Measurements from ENCODE around the gene FOXO4.
A peak's percentile ranks its signal among the peaks of the same experiment; 100 is the strongest.
"Not testable (repeated sequence)": the region's sequence is repeated elsewhere in the genome, so short reads cannot be mapped to it uniquely, and the experiment has no call there.

FOXO4 gene, protein sequence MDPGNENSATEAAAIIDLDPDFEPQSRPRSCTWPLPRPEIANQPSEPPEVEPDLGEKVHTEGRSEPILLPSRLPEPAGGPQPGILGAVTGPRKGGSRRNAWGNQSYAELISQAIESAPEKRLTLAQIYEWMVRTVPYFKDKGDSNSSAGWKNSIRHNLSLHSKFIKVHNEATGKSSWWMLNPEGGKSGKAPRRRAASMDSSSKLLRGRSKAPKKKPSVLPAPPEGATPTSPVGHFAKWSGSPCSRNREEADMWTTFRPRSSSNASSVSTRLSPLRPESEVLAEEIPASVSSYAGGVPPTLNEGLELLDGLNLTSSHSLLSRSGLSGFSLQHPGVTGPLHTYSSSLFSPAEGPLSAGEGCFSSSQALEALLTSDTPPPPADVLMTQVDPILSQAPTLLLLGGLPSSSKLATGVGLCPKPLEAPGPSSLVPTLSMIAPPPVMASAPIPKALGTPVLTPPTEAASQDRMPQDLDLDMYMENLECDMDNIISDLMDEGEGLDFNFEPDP

DNA sequence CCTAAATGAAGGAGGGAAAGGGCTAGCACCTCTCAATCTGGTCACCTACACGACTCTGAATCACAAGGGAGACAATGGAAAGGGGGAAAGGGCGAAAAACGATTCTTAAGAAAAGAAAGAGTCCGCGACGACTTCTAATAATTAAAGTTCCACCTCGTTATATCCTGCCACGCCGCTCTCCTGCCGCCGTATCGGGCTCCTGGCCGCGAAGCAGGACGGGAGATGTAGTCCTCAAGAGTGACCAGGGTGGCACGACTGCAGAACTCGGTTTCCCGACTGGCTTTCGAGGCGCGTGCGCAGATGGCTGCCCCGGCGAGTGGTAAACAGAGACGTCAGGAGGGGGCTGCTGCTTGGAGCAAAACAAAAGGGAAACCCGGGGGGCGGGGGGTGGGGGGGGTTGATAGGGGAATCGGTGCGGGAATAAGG lies at the start of gene FOXO4:
Gene FOXO4 (plus strand): TSS at position 297 of the 426 bp plus-strand sequence. CDS start 678 bp downstream, outside the sequence.
- H3K27me3 ChIP-seq = no peaks in the 10 kb centered on the region
- H3K4me1 ChIP-seq (ENCODE audit: control insufficient read depth in 1 of 2, insufficient read depth in 1 of 2, low read depth in 1 of 2, low read length in 1 of 2) = peaks cover 26 to 27% of the 10 kb centered on the region in 2 experiments
- H3K36me3 ChIP-seq = peaks cover under 1% of the 10 kb centered on the region
- TF ChIP-seq, protein P1, sequence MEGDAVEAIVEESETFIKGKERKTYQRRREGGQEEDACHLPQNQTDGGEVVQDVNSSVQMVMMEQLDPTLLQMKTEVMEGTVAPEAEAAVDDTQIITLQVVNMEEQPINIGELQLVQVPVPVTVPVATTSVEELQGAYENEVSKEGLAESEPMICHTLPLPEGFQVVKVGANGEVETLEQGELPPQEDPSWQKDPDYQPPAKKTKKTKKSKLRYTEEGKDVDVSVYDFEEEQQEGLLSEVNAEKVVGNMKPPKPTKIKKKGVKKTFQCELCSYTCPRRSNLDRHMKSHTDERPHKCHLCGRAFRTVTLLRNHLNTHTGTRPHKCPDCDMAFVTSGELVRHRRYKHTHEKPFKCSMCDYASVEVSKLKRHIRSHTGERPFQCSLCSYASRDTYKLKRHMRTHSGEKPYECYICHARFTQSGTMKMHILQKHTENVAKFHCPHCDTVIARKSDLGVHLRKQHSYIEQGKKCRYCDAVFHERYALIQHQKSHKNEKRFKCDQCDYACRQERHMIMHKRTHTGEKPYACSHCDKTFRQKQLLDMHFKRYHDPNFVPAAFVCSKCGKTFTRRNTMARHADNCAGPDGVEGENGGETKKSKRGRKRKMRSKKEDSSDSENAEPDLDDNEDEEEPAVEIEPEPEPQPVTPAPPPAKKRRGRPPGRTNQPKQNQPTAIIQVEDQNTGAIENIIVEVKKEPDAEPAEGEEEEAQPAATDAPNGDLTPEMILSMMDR (IDR thresholded peaks at IDR 0.05) = no peak
- H3K27ac ChIP-seq = peak within 1 kb of the TSS; percentile 84
- no peaks in the 10 kb centered on the region for H3K9me3 ChIP-seq
- H3K4me3 ChIP-seq (ENCODE audit: low read depth in 1 of 2, low read length in 1 of 2) = peak within 1 kb of the TSS; percentile 68 to 84

DNA sequence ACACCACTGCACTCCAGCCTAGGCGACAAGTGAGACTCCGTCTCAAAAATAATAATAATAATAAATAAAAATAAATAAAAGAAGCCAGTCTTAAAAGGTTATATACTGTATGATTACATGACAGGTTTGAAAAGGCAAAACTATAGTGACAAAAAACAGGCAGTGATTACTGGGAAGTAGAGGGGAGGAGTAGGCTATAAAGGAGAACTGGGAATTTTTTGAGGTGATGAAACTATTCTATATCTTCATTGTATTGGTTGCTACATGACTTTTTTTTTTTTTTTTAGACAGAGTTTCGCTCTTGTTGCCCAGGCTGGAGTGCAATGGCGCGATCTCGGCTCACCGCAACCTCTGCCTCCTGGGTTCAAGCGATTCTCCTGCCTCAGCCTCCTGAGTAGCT lies 47.8 kb upstream of the FOXO4 start:
- H3K4me3 ChIP-seq (ENCODE audit: low read depth in 1 of 2, low read length in 1 of 2); H3K27ac ChIP-seq; H3K9me3 ChIP-seq; H3K27me3 ChIP-seq; H3K4me1 ChIP-seq (ENCODE audit: control insufficient read depth in 1 of 2, insufficient read depth in 1 of 2, low read depth in 1 of 2, low read length in 1 of 2); H3K36me3 ChIP-seq: not testable (repeated sequence)

DNA sequence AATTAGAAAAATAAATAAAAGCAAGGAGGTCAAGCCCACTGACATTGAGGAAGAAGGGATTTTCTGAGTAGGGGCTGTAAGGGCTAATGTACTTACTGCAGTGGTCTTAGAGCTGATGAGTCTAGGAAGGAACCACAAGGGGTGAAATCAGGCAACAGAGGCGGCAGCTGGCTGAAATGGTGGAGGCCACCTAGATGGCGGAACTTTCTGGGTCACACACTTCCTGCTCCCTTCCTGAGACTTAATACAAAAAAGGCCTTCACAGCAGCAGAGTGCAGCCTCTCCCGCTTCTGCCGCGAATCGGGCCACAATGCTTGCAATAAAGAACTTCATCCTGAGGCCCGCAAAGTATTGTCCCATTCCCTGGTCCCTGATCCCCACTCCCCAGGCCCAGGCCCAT lies 42.9 kb upstream of the FOXO4 start:
- TF ChIP-seq, protein P1 (IDR thresholded peaks at IDR 0.05) = no peak
- H3K36me3 ChIP-seq = no peaks in the 10 kb centered on the region
- H3K27ac ChIP-seq = peak overlapping the region; percentile 71
- H3K4me3 ChIP-seq (ENCODE audit: low read depth in 1 of 2, low read length in 1 of 2) = peak overlapping the region; percentile 47 to 59
- H3K4me1 ChIP-seq (ENCODE audit: control insufficient read depth in 1 of 2, insufficient read depth in 1 of 2, low read depth in 1 of 2, low read length in 1 of 2) = peaks cover 17 to 27% of the 10 kb centered on the region in 2 experiments
- H3K9me3 ChIP-seq = no peaks in the 10 kb centered on the region
- no peaks in the 10 kb centered on the region for H3K27me3 ChIP-seq

DNA sequence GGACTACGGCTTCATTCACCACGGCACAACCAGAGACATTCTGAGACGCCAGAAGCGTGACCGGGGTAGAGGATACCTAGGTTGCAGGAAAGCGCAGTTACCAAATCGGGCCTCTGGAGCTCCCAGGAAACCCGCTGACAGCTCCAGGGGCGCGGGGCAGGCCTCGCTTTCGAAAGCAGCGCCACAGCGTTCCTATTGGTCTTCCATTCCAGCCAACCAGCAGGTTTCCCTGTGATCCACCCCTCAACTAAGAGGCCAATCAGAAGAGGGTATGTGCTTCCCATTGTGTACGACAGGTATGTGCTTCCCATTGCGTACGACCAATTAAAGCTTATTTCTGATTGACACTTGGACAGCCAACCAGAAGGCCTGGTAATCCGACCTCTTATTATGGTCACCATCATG lies 42.4 kb upstream of the FOXO4 start:
- H3K27ac ChIP-seq = peak overlapping the region; percentile 71
- H3K4me3 ChIP-seq (ENCODE audit: low read depth in 1 of 2, low read length in 1 of 2) = peak overlapping the region; percentile 47 to 59
- peaks cover 22 to 32% of the 10 kb centered on the region in 2 experiments for H3K4me1 ChIP-seq (ENCODE audit: control insufficient read depth in 1 of 2, insufficient read depth in 1 of 2, low read depth in 1 of 2, low read length in 1 of 2)
- H3K36me3 ChIP-seq = no peaks in the 10 kb centered on the region
- TF ChIP-seq, protein P1 (IDR thresholded peaks at IDR 0.05) = no peak
- H3K27me3 ChIP-seq = no peaks in the 10 kb centered on the region
- H3K9me3 ChIP-seq = no peaks in the 10 kb centered on the region

DNA sequence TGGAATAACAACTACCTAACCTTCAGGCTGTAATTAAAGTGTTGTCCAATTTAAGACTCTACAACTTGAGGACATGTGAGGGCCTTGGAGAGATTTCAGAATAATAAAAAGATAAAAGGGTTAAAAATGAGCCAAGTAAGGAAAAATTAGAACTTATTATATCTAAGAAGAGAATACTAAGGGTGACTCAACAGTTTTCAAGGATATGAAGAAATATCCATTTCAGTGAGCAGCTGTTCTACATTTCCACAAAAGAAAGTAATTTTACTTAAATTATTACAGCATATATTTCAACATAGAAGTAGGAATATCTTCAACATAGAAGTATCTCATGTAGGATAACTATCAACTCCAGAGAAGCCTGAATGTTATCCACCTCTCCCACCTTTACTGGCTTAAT lies 38.8 kb upstream of the FOXO4 start:
- Histone ChIP-seq H3K4me1 (ENCODE audit: control insufficient read depth in 1 of 2, insufficient read depth in 1 of 2, low read depth in 1 of 2, low read length in 1 of 2) (peaks cover 29 to 39% of the 10 kb centered on the region in 2 experiments), H3K27ac (peak overlapping the region; percentile 69), H3K4me3 (ENCODE audit: low read depth in 1 of 2, low read length in 1 of 2) (no peak overlapping the region), H3K36me3 (peaks cover 13% of the 10 kb centered on the region), H3K9me3 (no peaks in the 10 kb centered on the region), H3K27me3 (no peaks in the 10 kb centered on the region)
- TF ChIP-seq, protein P1 (IDR thresholded peaks at IDR 0.05) = no peak

All from neutrophil (primary cell).